WI38 (cell line): ENCODE measurements around the gene PLOD1.

ENCODE experiments used
- H3K4me3 ChIP-seq: 2 replicates; pipeline ENCODE4 v1.5.1; 2011; ENCODE audit warnings: low read depth, mild to moderate bottlenecking, control low read depth, low read length
- TF ChIP-seq, protein P1 (sequence below): IDR thresholded peaks from 2 replicates; pipeline ENCODE4 v1.5.1; 2012; ENCODE audit warnings: low read depth, mild to moderate bottlenecking, control low read depth, low read length

PLOD1 gene

GRCh38 chr1:11991969-11992676 lies 57.6 kb downstream of the PLOD1 start:
- TF ChIP-seq, protein P1, sequence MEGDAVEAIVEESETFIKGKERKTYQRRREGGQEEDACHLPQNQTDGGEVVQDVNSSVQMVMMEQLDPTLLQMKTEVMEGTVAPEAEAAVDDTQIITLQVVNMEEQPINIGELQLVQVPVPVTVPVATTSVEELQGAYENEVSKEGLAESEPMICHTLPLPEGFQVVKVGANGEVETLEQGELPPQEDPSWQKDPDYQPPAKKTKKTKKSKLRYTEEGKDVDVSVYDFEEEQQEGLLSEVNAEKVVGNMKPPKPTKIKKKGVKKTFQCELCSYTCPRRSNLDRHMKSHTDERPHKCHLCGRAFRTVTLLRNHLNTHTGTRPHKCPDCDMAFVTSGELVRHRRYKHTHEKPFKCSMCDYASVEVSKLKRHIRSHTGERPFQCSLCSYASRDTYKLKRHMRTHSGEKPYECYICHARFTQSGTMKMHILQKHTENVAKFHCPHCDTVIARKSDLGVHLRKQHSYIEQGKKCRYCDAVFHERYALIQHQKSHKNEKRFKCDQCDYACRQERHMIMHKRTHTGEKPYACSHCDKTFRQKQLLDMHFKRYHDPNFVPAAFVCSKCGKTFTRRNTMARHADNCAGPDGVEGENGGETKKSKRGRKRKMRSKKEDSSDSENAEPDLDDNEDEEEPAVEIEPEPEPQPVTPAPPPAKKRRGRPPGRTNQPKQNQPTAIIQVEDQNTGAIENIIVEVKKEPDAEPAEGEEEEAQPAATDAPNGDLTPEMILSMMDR = no peak
- H3K4me3 ChIP-seq = no peak overlapping the region

DNA sequence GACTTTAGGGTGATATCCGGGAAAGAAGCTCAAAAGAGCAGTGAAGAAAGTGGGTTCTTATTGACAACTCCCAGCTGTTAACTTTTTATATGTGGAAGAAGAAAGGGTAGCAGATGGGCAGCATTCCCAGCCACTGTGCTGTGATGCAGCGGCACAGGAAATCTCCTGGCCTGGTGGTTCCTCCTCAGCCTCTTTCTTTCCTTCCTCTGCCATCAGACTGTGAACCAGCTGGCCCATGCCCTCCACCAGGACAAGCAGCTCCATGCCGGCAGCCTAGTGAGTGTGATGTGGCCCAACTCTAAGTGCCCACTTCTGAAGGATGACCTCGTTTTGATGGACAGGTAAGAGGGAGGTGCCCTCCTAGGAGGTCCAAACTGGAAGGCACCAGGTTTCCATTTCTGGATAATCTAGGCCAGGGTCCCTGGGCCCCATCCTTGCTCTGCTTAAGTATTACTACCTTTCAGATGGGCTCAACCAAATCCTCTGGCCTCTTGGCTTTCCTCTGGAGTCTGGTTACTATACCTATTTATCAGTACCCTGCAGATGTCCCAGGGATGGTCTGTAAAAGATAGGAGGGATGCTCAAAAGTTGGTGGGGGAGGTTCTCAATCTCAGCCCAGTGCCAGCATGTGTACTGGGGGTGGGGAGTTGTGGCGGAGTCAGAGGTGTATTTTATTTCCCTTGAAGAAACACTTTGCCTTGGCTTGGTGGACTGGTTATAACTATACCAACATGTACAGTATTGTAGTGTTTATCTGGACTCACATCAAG lies 62.7 kb downstream of the PLOD1 start:
- TF ChIP-seq, protein P1 = no peak
- H3K4me3 ChIP-seq = no peak overlapping the region

DNA sequence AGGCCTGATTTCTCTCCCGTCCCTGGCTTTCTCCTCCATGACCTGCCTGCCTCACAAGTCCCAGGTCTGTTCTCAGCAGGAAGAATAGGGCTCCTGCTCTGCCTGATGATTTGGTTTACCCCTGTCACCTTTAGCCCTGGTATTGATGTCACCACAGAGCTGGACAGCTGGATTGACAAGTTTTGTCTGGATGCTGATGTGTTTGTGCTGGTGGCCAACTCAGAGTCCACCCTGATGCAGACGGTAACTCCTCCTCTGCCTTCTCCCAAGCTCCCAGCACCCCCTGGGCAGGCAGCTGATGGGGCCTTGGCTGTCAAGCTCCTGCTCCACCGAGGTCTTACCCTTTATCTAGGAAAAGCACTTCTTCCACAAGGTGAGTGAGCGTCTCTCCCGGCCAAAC lies 64.1 kb downstream of the PLOD1 start:
- TF ChIP-seq, protein P1 = no peak
- no peak overlapping the region for H3K4me3 ChIP-seq

- no peak overlapping the region for H3K4me3 ChIP-seq
- TF ChIP-seq, protein P1 = no peak
Observed at GRCh38 chr1:11999236-11999635, 64.7 kb downstream of the PLOD1 start.

- TF ChIP-seq, protein P1 = peak; percentile 52
- H3K4me3 ChIP-seq = no peak overlapping the region
Observed at GRCh38 chr1:12001249-12001917, 66.9 kb downstream of the PLOD1 start.

- H3K4me3 ChIP-seq = no peak overlapping the region
- TF ChIP-seq, protein P1 = no peak
Observed at GRCh38 chr1:12001996-12002493, 67.5 kb downstream of the PLOD1 start.

- TF ChIP-seq, protein P1 = no peak
Observed at GRCh38 chr1:12003762-12004161, 69.2 kb downstream of the PLOD1 start.

More at GRCh38 chr1:12003762-12004161, 69.2 kb downstream of the PLOD1 start:
- H3K4me3 ChIP-seq = no peak overlapping the region
